ENCODE data around the gene RBP4.
"Not testable (repeated sequence)": the region's sequence is repeated elsewhere in the genome, so short reads cannot be mapped to it uniquely, and the experiment has no call there.

The RBP4 gene

GRCh38 chr10:93554316-93554663 lies 46.7 kb downstream of the RBP4 start:
- TF ChIP-seq, protein P1, sequence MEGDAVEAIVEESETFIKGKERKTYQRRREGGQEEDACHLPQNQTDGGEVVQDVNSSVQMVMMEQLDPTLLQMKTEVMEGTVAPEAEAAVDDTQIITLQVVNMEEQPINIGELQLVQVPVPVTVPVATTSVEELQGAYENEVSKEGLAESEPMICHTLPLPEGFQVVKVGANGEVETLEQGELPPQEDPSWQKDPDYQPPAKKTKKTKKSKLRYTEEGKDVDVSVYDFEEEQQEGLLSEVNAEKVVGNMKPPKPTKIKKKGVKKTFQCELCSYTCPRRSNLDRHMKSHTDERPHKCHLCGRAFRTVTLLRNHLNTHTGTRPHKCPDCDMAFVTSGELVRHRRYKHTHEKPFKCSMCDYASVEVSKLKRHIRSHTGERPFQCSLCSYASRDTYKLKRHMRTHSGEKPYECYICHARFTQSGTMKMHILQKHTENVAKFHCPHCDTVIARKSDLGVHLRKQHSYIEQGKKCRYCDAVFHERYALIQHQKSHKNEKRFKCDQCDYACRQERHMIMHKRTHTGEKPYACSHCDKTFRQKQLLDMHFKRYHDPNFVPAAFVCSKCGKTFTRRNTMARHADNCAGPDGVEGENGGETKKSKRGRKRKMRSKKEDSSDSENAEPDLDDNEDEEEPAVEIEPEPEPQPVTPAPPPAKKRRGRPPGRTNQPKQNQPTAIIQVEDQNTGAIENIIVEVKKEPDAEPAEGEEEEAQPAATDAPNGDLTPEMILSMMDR (conservative IDR thresholded peaks at IDR 0.05; ENCODE audit: low read length): no peak
- no peak for DNase-seq (ENCODE audit: low read depth)
- H3K4me3 ChIP-seq (ENCODE audit: low read length): no peak overlapping the region

- TF ChIP-seq, protein P1 (conservative IDR thresholded peaks at IDR 0.05; ENCODE audit: low read length): no peak
- peak; percentile 6 for DNase-seq (ENCODE audit: low read depth)
- no peak overlapping the region for H3K4me3 ChIP-seq (ENCODE audit: low read length)
Measured at GRCh38 chr10:93553482-93554315, 47.3 kb downstream of the RBP4 start.

DNA sequence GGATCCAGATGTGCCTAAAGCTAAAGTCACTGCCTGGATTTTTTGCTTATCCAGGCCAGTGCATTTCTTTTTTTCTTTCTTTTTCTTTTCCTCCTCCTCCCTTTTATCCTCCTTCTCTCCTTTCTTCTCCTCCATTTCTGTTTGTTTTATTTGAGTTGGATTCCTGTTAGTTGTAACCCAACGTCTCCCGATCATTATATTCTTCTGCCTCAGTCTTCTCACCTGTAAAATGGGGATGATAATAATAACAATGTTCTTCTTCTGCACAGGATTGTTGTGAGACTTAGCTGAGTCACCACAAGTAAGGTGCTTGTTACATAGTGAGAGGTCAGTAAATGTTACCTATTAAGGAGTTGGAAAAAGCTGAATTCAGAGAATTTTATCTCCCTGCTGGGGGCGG lies 48.3 kb downstream of the RBP4 start:
- no peak overlapping the region for H3K4me3 ChIP-seq (ENCODE audit: low read length)
- DNase-seq (ENCODE audit: low read depth): no peak
- TF ChIP-seq, protein P1 (conservative IDR thresholded peaks at IDR 0.05; ENCODE audit: low read length): no peak

GRCh38 chr10:93550606-93551005 lies 50.4 kb downstream of the RBP4 start:
- no peak for DNase-seq (ENCODE audit: low read depth)
- TF ChIP-seq, protein P1 (conservative IDR thresholded peaks at IDR 0.05; ENCODE audit: low read length): no peak
- no peak overlapping the region for H3K4me3 ChIP-seq (ENCODE audit: low read length)

DNA sequence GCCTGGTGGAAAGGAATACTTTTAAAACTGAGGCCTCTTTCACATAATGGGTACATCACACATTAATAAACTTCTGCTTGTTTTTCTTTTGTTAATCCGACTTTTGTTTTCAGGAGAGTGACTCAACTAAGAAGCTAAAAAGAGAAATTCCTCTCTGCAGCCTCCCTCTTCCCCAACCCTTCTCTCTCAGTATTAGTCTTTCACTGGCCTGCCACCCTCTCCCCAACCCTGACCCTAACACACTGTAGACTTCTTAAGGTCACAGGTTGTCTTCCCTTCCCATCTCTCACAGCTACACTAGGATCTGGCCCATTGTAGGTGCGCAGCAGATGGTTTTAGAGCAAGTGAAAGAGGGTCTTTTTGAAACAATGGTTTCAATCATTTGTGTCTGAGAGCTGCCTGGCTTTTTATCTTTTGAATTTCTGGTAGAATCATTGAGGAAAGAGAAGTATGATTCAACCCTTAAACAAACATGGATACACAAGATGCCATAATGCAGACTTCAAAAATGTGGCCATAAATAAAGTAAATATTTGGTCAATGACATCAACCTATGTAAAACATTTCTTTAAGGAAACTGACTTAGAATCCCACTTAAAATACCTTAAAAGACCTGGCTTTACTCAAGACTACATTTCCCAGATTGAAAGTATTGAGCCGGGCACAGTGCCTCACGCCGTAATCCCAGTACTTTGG lies 52.5 kb downstream of the RBP4 start:
- no peak for DNase-seq (ENCODE audit: low read depth)

DNA sequence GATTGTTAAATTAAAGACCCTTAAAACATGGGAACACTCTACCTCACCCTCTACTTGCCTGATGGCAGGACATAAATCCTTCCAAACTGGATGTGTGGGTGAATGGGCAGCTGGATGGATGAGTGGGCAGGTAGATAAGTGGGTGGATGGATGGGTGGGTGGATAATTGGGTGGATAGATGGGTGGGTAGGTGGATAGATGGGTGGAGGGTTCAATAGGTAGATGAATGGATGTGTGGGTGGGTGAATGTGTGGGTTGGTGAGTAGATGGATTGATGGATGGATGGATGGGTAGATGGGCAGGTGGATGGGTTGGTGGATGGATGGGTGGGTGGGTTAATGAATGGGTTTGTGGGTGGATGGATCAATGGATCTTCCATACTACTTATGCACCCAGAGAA lies 53.5 kb downstream of the RBP4 start:
- no peak overlapping the region for H3K4me3 ChIP-seq (ENCODE audit: low read length)
- no peak for DNase-seq (ENCODE audit: low read depth)
- TF ChIP-seq, protein P1 (conservative IDR thresholded peaks at IDR 0.05; ENCODE audit: low read length): no peak

More for the DNA sequence above, 52.5 kb downstream of the RBP4 start:
- TF ChIP-seq, protein P1 (conservative IDR thresholded peaks at IDR 0.05; ENCODE audit: low read length): no peak
- no peak overlapping the region for H3K4me3 ChIP-seq (ENCODE audit: low read length)

- DNase-seq (ENCODE audit: low read depth); H3K4me3 ChIP-seq (ENCODE audit: low read length): not testable (repeated sequence)
Measured at GRCh38 chr10:93546995-93547394, 54.0 kb downstream of the RBP4 start.

Data from AG10803 (cell line).